Peyer's patch (tissue), 4 donors: ENCODE data around the gene CD28.

ENCODE experiments used
- CTCF ChIP-seq, 6 experiments: fragments of 450-650 bp in 4 of 6; fragments of 200-600 bp in 2 of 6; sonication (generic) in 1 of 6; IDR thresholded peaks; one replicate each; pipeline ENCODE4 v1.5.1; 2017 to 2019; ENCODE audit warnings: antibody characterized with exemption in 6 of 6, mild to moderate bottlenecking in 3 of 6, moderate library complexity in 1 of 6
- POLR2A ChIP-seq, 2 donors: fragments of 450-650 bp; IDR thresholded peaks; one replicate each; pipeline ENCODE4 v1.5.1; 2017; ENCODE audit warnings: antibody characterized with exemption in 2 of 2, mild to moderate bottlenecking in 2 of 2, moderate library complexity in 2 of 2

- TF ChIP-seq CTCF (IDR thresholded peaks at IDR 0.05) = no peak
- no peak for TF ChIP-seq POLR2A (IDR thresholded peaks at IDR 0.05)
Observed at GRCh38 chr2:203750346-203751068, 44.1 kb downstream of the CD28 start.
